ENCODE results near the gene EYA2.

Gene EYA2

DNA sequence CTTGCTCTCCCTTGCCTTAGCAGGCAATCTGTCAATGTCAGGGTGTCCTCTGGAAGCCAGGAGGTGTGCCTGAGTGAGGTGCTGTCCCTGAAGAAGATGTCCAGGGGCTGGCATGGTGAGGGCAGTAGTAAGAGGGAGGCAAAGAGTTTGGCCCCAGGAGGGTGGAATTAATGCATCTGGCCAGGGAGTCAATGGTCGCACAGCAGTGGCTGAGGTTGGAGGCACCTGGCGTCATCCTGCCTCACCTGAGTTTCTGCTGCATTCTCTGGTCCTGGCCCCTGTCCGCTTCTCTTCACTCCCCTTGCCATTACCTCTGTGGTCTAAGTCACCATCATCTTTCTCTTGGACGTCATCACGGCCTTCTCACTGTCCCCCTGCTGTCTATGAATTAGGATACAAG is 255.3 kb downstream of the EYA2 start:
- in situ Hi-C loops (cut with MboI; ENCODE audit: low sequenced_read_pairs, unreplicated experiment), result no loop called here
- TF ChIP-seq, protein P1, sequence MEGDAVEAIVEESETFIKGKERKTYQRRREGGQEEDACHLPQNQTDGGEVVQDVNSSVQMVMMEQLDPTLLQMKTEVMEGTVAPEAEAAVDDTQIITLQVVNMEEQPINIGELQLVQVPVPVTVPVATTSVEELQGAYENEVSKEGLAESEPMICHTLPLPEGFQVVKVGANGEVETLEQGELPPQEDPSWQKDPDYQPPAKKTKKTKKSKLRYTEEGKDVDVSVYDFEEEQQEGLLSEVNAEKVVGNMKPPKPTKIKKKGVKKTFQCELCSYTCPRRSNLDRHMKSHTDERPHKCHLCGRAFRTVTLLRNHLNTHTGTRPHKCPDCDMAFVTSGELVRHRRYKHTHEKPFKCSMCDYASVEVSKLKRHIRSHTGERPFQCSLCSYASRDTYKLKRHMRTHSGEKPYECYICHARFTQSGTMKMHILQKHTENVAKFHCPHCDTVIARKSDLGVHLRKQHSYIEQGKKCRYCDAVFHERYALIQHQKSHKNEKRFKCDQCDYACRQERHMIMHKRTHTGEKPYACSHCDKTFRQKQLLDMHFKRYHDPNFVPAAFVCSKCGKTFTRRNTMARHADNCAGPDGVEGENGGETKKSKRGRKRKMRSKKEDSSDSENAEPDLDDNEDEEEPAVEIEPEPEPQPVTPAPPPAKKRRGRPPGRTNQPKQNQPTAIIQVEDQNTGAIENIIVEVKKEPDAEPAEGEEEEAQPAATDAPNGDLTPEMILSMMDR (IDR thresholded peaks at IDR 0.05; ENCODE audit: borderline replicate concordance, control extremely low read depth, extremely low read depth, insufficient read depth, missing control alignments), result no peak
- no peak for DNase-seq (ENCODE audit: low spot score)

DNA sequence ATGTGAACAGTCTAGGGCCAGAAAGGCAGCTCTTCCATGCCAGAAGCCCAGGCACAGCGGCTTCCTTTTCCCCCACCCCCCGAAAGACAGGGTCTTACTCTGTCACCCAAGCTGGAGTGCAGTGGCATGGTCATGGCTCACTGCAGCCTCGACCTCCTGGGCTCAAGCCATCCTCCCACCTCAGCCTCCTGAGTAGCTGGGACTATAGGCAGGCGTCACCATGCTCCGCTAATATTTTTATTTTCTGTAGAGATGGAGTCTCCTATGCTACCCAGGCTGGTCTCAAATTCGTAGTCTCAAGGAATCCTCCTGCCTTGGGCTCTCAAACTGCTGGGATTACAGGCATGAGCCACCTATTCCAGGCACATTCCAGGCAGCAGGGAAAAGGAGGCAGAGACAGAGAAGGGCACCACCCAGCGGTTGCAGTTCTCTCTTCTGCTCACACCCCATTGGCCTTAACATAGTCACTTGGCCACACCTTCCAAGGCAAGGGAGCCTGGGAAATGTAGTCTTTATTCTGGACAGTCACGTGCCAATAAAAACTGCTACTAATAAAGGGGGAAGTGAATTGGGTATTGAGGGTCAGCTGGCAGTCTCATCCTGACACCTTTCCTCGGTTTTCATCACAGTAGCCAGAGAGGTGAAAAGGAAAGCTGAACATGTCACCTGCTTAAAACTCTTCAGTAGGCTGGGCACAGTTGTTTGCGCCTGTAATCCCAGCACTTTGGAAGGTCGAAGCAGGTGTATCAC is 255.9 kb downstream of the EYA2 start:
- in situ Hi-C loops (cut with MboI; ENCODE audit: low sequenced_read_pairs, unreplicated experiment), result no loop called here
- TF ChIP-seq, protein P1 (IDR thresholded peaks at IDR 0.05; ENCODE audit: borderline replicate concordance, control extremely low read depth, extremely low read depth, insufficient read depth, missing control alignments), result peak; percentile 4
- peak; percentile 53 for DNase-seq (ENCODE audit: low spot score)

DNA sequence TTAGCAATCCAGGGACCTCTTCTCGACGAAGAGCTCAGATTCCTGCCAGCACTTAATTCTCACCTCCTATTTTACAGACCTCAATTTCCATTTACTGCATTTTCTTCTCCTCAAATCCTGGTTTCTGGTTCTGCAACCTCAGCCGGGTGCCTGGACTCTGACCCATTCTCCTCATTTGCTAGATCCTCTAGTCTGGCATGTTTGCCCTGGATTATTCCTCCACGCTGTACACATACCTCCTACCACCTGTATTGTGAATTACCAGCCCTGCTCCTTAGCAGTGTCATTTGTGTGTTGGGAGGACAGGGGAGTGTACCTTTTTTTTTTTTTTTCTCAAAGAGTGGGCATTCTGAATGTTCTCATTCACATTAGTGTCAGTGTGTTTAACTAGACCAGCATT is 257.4 kb downstream of the EYA2 start:
- in situ Hi-C loops (cut with MboI; ENCODE audit: low sequenced_read_pairs, unreplicated experiment), result no loop called here
- DNase-seq (ENCODE audit: low spot score), result no peak
- TF ChIP-seq, protein P1 (IDR thresholded peaks at IDR 0.05; ENCODE audit: borderline replicate concordance, control extremely low read depth, extremely low read depth, insufficient read depth, missing control alignments), result no peak

DNA sequence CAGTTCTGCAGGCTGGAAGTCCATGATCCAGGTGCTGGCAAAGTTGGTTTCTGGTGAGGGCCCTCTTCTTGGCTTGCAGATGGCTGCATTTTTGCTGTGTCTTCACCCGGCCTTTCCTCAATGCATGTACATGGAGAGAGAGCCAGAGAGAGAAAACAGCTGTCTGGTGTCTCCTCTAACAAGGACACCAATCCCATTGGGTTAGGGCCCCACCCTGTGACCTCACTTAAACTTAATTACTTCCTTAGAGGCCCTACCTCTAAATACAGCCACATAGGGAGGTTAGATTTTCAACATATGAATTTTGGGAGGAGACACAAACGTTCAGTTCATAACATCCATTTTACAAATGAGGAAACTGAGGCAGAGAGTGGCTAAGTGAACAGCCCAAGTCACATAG is 259.4 kb downstream of the EYA2 start:
- DNase-seq (ENCODE audit: low spot score), result no peak
- in situ Hi-C loops (cut with MboI; ENCODE audit: low sequenced_read_pairs, unreplicated experiment), result no loop called here
- TF ChIP-seq, protein P1 (IDR thresholded peaks at IDR 0.05; ENCODE audit: borderline replicate concordance, control extremely low read depth, extremely low read depth, insufficient read depth, missing control alignments), result no peak

DNA sequence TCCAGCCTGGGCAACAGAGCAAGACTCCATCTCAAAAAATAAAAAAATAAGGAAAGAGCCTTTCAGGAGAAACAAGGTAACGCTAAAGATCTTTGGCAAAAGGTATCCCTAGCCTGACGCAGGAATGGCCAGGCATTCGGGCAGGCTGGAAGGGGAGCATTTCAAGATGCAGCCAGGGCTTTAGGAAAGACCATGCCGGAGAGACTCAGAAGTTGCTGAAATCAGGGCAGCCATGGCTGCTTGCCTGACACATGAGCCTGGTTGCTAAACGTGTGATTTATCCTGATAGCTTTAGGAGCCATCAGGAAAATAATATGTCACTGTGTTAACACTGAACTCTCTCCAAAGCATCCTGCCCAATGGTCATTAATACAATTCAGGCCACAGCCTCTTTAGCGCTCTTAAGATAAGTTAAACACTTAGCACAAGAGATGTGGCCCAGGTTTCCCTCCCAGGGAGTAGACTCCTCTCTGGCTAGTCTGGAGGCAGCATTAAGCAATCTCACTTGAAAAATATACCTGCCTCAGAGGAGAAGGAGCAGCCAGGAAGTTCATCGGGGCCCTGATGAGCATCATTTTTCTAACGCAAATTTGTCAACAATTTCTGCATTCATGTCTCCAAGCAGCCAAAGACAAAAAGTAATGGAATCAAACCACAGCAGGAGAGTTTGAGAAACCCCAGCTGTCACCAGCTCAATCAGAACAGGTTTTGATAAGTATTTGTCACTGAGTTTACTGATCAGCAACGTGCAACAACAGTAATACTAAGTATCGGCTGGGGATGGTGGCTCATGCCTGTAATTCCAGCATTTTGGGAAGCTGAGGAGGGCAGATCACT is 261.9 kb downstream of the EYA2 start:
- in situ Hi-C loops (cut with MboI; ENCODE audit: low sequenced_read_pairs, unreplicated experiment), result no loop called here
- TF ChIP-seq, protein P1 (IDR thresholded peaks at IDR 0.05; ENCODE audit: borderline replicate concordance, control extremely low read depth, extremely low read depth, insufficient read depth, missing control alignments), result no peak
- DNase-seq (ENCODE audit: low spot score), result no peak

DNA sequence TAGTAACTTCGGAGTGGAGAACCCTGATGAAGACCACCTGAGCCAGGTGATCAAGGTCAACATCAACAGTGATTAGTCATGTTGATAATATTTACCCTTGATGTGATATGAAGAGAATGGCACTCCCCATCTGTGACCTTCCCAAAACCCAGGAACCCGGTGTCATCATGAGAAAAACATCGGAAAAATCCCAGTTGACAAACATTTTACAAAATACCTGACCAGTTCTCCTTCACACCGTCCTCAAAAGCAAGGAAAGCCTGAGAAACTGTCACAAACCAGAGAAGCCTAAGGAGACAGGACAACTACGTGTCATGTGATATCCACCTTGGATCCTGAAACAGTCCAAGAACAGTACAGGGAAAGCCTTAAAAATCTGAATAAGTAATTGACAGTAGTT is 264.5 kb downstream of the EYA2 start:
- in situ Hi-C loops (cut with MboI; ENCODE audit: low sequenced_read_pairs, unreplicated experiment), result no loop called here

More for the DNA sequence above, 264.5 kb downstream of the EYA2 start:
- no peak for DNase-seq (ENCODE audit: low spot score)
- TF ChIP-seq, protein P1 (IDR thresholded peaks at IDR 0.05; ENCODE audit: borderline replicate concordance, control extremely low read depth, extremely low read depth, insufficient read depth, missing control alignments), result no peak

Data from GM13976 (cell line).